SK-N-SH (cell line): ENCODE measurements around the gene BTN1A1. TPM values are rescaled to one million over a fixed set of nuclear protein-coding genes. Genes with fewer than 3 reads are reported as not detected.
A peak's percentile ranks its signal among the peaks of the same experiment; 100 is the strongest.

Source experiments
- CTCF ChIA-PET: fragments of 300-600, 350-600 bp; formaldehyde crosslinking; extraction: SDS; loops from one replicate; lab custom pipeline; 2021; lab: Yijun Ruan, JAX
- POLR2A ChIA-PET: fragments of 350-600 bp; sonication (Branson Sonifier 250); formaldehyde crosslinking; extraction: SDS; loops from one replicate; lab custom pipeline; 2020; ENCODE audit warnings: antibody characterized with exemption, inconsistent platforms; lab: Yijun Ruan, JAX
- DNase-seq: peaks from one replicate; pipeline ENCODE4 v3.0.0; 2012
- H2AFZ ChIP-seq: fragments of 200-600 bp; sonication (generic); 2 replicates; pipeline ENCODE4 v1.8.1; 2016; ENCODE audit warnings: antibody characterized with exemption, mild to moderate bottlenecking, low read depth
- H3F3A ChIP-seq: fragments of 200-600 bp; sonication (generic); replicated peaks from 2 replicates; pipeline ENCODE3; 2016; ENCODE audit warnings: antibody characterized with exemption, mild to moderate bottlenecking; ENCODE audit not compliant: insufficient read depth
- H3K27ac ChIP-seq, 2 experiments: fragments of 200-500 bp in 1 of 2; fragments of 200-600 bp in 1 of 2; sonication (Bioruptor generic) in 1 of 2; sonication (generic), shearing (Covaris generic) in 1 of 2; 2 replicates each; pipeline versions ENCODE4 v1.5.1 to v1.6.1; 2014 to 2016; ENCODE audit warnings: low read depth in 2 of 2, inconsistent platforms in 1 of 2, low read length in 1 of 2, mild to moderate bottlenecking in 1 of 2, mixed read lengths in 1 of 2
- H3K27me3 ChIP-seq: fragments of 200-600 bp; sonication (generic), shearing (Covaris generic); 2 replicates; pipeline ENCODE4 v1.6.1; 2016; ENCODE audit warnings: mixed run types; ENCODE audit not compliant: insufficient read depth
- H3K36me3 ChIP-seq, 2 experiments: fragments of 200-500 bp in 1 of 2; fragments of 200-600 bp in 1 of 2; sonication (Bioruptor generic) in 1 of 2; sonication (generic) in 1 of 2; replicated peaks in 1 of 2; 2 replicates each; pipeline versions ENCODE3 to v1.5.1; 2014 to 2016; ENCODE audit warnings: low read length in 1 of 2, mild to moderate bottlenecking in 1 of 2; ENCODE audit not compliant: insufficient read depth in 2 of 2, control insufficient read depth in 1 of 2
- H3K4me1 ChIP-seq, 2 experiments: fragments of 200-500 bp in 1 of 2; fragments of 200-600 bp in 1 of 2; sonication (Bioruptor generic) in 1 of 2; sonication (generic), shearing (Covaris generic) in 1 of 2; 2 replicates each; pipeline versions ENCODE4 v1.5.1 to v1.6.1; 2014 to 2016; ENCODE audit warnings: low read depth in 1 of 2, low read length in 1 of 2, mixed run types in 1 of 2; ENCODE audit not compliant: insufficient read depth in 2 of 2, control insufficient read depth in 1 of 2
- H3K4me2 ChIP-seq: fragments of 200-600 bp; sonication (generic), shearing (Covaris generic); 2 replicates; pipeline ENCODE4 v1.6.1; 2017; ENCODE audit warnings: mixed run types
- H3K4me3 ChIP-seq, 2 experiments: fragments of 200-500 bp in 1 of 2; fragments of 200-600 bp in 1 of 2; sonication (Bioruptor generic) in 1 of 2; sonication (generic), shearing (Covaris generic) in 1 of 2; 2 replicates each; pipeline versions ENCODE4 v1.5.1 to v1.8.1; 2014 to 2016; ENCODE audit warnings: low read depth in 2 of 2, inconsistent platforms in 1 of 2, low read length in 1 of 2, mild to moderate bottlenecking in 1 of 2, mixed read lengths in 1 of 2, moderate library complexity in 1 of 2
- H3K79me2 ChIP-seq: fragments of 200-600 bp; sonication (generic); 2 replicates; pipeline ENCODE4 v1.8.1; 2017; ENCODE audit warnings: mild to moderate bottlenecking; ENCODE audit not compliant: insufficient read depth
- H3K9ac ChIP-seq: fragments of 200-600 bp; sonication (generic); 2 replicates; pipeline ENCODE4 v1.6.1; 2017; ENCODE audit warnings: mixed run types
- H3K9me2 ChIP-seq: fragments of 200-600 bp; sonication (generic); 2 replicates; pipeline ENCODE4 v1.6.1; 2017; ENCODE audit warnings: mixed run types
- H3K9me3 ChIP-seq: fragments of 200-600 bp; sonication (generic); 2 replicates; pipeline ENCODE4 v1.6.1; 2017; ENCODE audit warnings: mixed run types, mild to moderate bottlenecking, moderate library complexity
- H4K20me1 ChIP-seq: fragments of 200-600 bp; sonication (generic); 2 replicates; pipeline ENCODE4 v1.6.1; 2017; ENCODE audit warnings: mild to moderate bottlenecking, mixed run types; ENCODE audit not compliant: insufficient read depth
- EZH2phosphoT487 ChIP-seq: fragments of 200-600 bp; sonication (generic); IDR thresholded peaks from 2 replicates; pipeline ENCODE4 v1.6.1; 2017; ENCODE audit warnings: low read depth, mixed run types, mild to moderate bottlenecking, antibody characterized with exemption, moderate library complexity, borderline replicate concordance
- GABPA ChIP-seq: IDR thresholded peaks from 2 replicates; pipeline ENCODE4 v1.4.0; 2012; ENCODE audit warnings: low read depth, mild to moderate bottlenecking
- JUND ChIP-seq: IDR thresholded peaks from 2 replicates; pipeline ENCODE4 v1.4.0; 2012
- MEF2A ChIP-seq: IDR thresholded peaks from 2 replicates; pipeline ENCODE4 v1.4.0; 2012; ENCODE audit warnings: low read depth, borderline replicate concordance
- NFIC ChIP-seq: IDR thresholded peaks from 2 replicates; pipeline ENCODE4 v1.4.0; 2012; ENCODE audit warnings: borderline replicate concordance
- NRF1 ChIP-seq: IDR thresholded peaks from 2 replicates; pipeline ENCODE4 v1.6.1; 2012; ENCODE audit warnings: low read depth, mild to moderate bottlenecking, low read length
- PBX3 ChIP-seq: IDR thresholded peaks from 2 replicates; pipeline ENCODE4; 2012
- POLR2AphosphoS5 ChIP-seq: IDR thresholded peaks from 2 replicates; pipeline ENCODE4 v1.6.1; 2012; ENCODE audit warnings: low read depth, low read length
- RCOR1 ChIP-seq: fragments of 150-350 bp; IDR thresholded peaks from 2 replicates; pipeline ENCODE4 v1.6.1; 2017; ENCODE audit warnings: antibody characterized with exemption, low read length
- REST ChIP-seq: IDR thresholded peaks from 2 replicates; pipeline ENCODE4 v1.6.1; 2012; ENCODE audit warnings: mild to moderate bottlenecking, low read depth, low read length, moderate library complexity
- SMC3 ChIP-seq: IDR thresholded peaks from 2 replicates; pipeline ENCODE4 v1.6.1; 2012; ENCODE audit warnings: low read depth, low read length, improper control_type of control experiment
- TCF12 ChIP-seq: IDR thresholded peaks from 2 replicates; pipeline ENCODE4 v1.4.0; 2012
- TEAD4 ChIP-seq: IDR thresholded peaks from 2 replicates; pipeline ENCODE4 v1.4.0; 2012; ENCODE audit warnings: mild to moderate bottlenecking, borderline replicate concordance; ENCODE audit not compliant: insufficient read depth
- USF1 ChIP-seq: IDR thresholded peaks from 2 replicates; pipeline ENCODE4 v1.4.0; 2012; ENCODE audit warnings: low read depth, borderline replicate concordance
- USF2 ChIP-seq: fragments of 150-350 bp; IDR thresholded peaks from 2 replicates; pipeline ENCODE4 v1.6.1; 2017; ENCODE audit warnings: antibody characterized with exemption, low read length, low read depth, borderline replicate concordance
- YY1 ChIP-seq: IDR thresholded peaks from 2 replicates; pipeline ENCODE4 v1.4.0; 2012; ENCODE audit warnings: low read depth, mild to moderate bottlenecking
- ZBTB33 ChIP-seq: IDR thresholded peaks from 2 replicates; pipeline ENCODE4 v1.4.0; 2012; ENCODE audit warnings: low read depth, borderline replicate concordance
- WGBS: methylation state at CpG from one replicate; pipeline ENCODE4 v1.1.6; 2017; ENCODE audit warnings: low lambda C conversion rate; 5-methylcytosine and 5-hydroxymethylcytosine counted together
- polyA plus RNA-seq, 3 experiments: library from polyadenylated mRNA; depleted of rRNA; stranded (reverse); fragments of >200 nt; gene quantifications; 2 replicates each; pipeline ENCODE4 v1.2.3, GENCODE V29; 2012

Gene BTN1A1
- polyA plus RNA-seq, 1 of the 3 experiments (the other 2 are of a cell fraction): not detected

GRCh38 chr6:26532699-26533531, 32.8 kb downstream of the BTN1A1 start (continued):
- TF ChIP-seq REST (0 out of 2 replicates have a peak, but pooled peaks have one; percentile 37), GABPA (no peak), SMC3 (no peak), TCF12 (peak; percentile 12; the same call in 1 of the 2 replicates), EZH2phosphoT487 (no peak), NRF1 (no peak), ZBTB33 (no peak)
- TF ChIP-seq, all 33 proteins: peak for 12

- H3K27me3 ChIP-seq: no peaks in the 10 kb centered on the region
- peaks cover 11 to 14% of the 10 kb centered on the region in 2 experiments for H3K4me1 ChIP-seq
- 0% methylated on average over 1 of the region's 1 CpG for WGBS
- no peaks in the 10 kb centered on the region for H3K9me3 ChIP-seq
- no peak for DNase-seq
- H3K4me3 ChIP-seq: peak overlapping the region; percentile 69 to 78
- peaks cover 40% of the 10 kb centered on the region for H3F3A ChIP-seq
- H3K79me2 ChIP-seq: peaks cover 2% of the 10 kb centered on the region
- no peaks in the 10 kb centered on the region for H3K9me2 ChIP-seq
- no peaks in the 10 kb centered on the region for H4K20me1 ChIP-seq
- CTCF ChIA-PET: interaction anchor here (0.7 to 2.2 kb wide), 5 partner anchors 8 to 469 kb away, joined by 3 to 21 read pairs (median 6); no protein-coding TSS in a partner anchor
- H2AFZ ChIP-seq: peak overlapping the region; percentile 88
- peak overlapping the region; percentile 64 to 90 for H3K27ac ChIP-seq
- peak overlapping the region; percentile 78 for H3K4me2 ChIP-seq
- no peak for TF ChIP-seq NFIC
- no peak for TF ChIP-seq SMC3
- TF ChIP-seq RCOR1: no peak
- TF ChIP-seq PBX3: no peak
- no peak for TF ChIP-seq MEF2A
- no peak for TF ChIP-seq USF2
- TF ChIP-seq JUND: no peak
- no peak for TF ChIP-seq NRF1
- no peak for TF ChIP-seq USF1
- no peak for TF ChIP-seq POLR2AphosphoS5
- no peak for TF ChIP-seq EZH2phosphoT487
- no peak for TF ChIP-seq YY1
- TF ChIP-seq TEAD4: no peak
- no peak for TF ChIP-seq TCF12
- TF ChIP-seq, all 33 proteins: peak for 0
- peak overlapping the region; percentile 75 for H3K9ac ChIP-seq
- no peaks in the 10 kb centered on the region for H3K36me3 ChIP-seq
- POLR2A ChIA-PET: interaction anchor here (1.0 to 1.2 kb wide), 2 partner anchors 17 to 248 kb away, joined by 3 to 4 read pairs; a partner anchor contains a TSS
These were observed 33.4 kb downstream of the BTN1A1 start for GRCh38 chr6:26533532-26533931.
